ENCODE measurements around the gene DNAH3.

- TF ChIP-seq POLR2A (IDR thresholded peaks at IDR 0.05): no peak
- no peak for TF ChIP-seq CTCF (IDR thresholded peaks at IDR 0.05)
Measured at GRCh38 chr16:21037168-21037567, 113.5 kb downstream of the DNAH3 start.
